MM.1S (cell line): ENCODE data around the gene HSPE1.

Source experiments
- DNase-seq: peaks from one replicate; pipeline ENCODE4 v3.0.0-alpha.2; 2015
- H2AFZ ChIP-seq: fragments of 300-600 bp; sonication (generic); 2 replicates; pipeline ENCODE4 v1.6.0; 2016; ENCODE audit warnings: antibody characterized with exemption, low read length
- H3F3A ChIP-seq: fragments of 300-600 bp; sonication (generic); 2 replicates; pipeline ENCODE4 v1.6.1; 2016; ENCODE audit warnings: mild to moderate bottlenecking, antibody characterized with exemption, low read length, moderate library complexity, mixed read lengths; ENCODE audit not compliant: insufficient read depth
- H3K27ac ChIP-seq: fragments of 300-600 bp; sonication (generic); 2 replicates; pipeline ENCODE4 v1.5.1; 2016; ENCODE audit warnings: mild to moderate bottlenecking, low read length
- H3K27me3 ChIP-seq: fragments of 300-600 bp; sonication (generic); replicated peaks from 2 replicates; pipeline ENCODE4 v1.6.0; 2016; ENCODE audit warnings: low read length; ENCODE audit not compliant: insufficient read depth
- H3K36me3 ChIP-seq: fragments of 300-600 bp; sonication (generic); replicated peaks from 2 replicates; pipeline ENCODE4 v1.6.1; 2016; ENCODE audit warnings: mild to moderate bottlenecking, low read length, mixed read lengths; ENCODE audit not compliant: insufficient read depth
- H3K4me1 ChIP-seq: fragments of 300-600 bp; sonication (generic); 2 replicates; pipeline ENCODE4 v1.6.1; 2016; ENCODE audit warnings: low read length, mixed read lengths
- H3K4me2 ChIP-seq: fragments of 300-600 bp; sonication (generic); 2 replicates; pipeline ENCODE4 v1.6.0; 2016; ENCODE audit warnings: low read depth, low read length
- H3K4me3 ChIP-seq: fragments of 300-600 bp; sonication (generic); 2 replicates; pipeline ENCODE4 v1.5.1; 2016; ENCODE audit warnings: low read length, mixed read lengths
- H3K79me2 ChIP-seq: fragments of 300-600 bp; sonication (generic); 2 replicates; pipeline ENCODE4 v1.6.1; 2016; ENCODE audit warnings: mixed run types, low read length, mixed read lengths
- H3K9ac ChIP-seq: fragments of 300-600 bp; sonication (generic); 2 replicates; pipeline ENCODE4 v1.6.1; 2016; ENCODE audit warnings: low read length, mixed read lengths
- H3K9me2 ChIP-seq: fragments of 300-600 bp; sonication (generic); replicated peaks from 2 replicates; pipeline ENCODE4 v1.6.1; 2016; ENCODE audit warnings: mild to moderate bottlenecking, low read length, mixed read lengths; ENCODE audit not compliant: insufficient read depth
- H3K9me3 ChIP-seq: fragments of 300-600 bp; sonication (generic); replicated peaks from 2 replicates; pipeline ENCODE4 v1.6.1; 2016; ENCODE audit warnings: mild to moderate bottlenecking, low read length, mixed read lengths; ENCODE audit not compliant: insufficient read depth
- H4K20me1 ChIP-seq: fragments of 300-600 bp; sonication (generic); 2 replicates; pipeline ENCODE4 v1.6.1; 2016; ENCODE audit warnings: mild to moderate bottlenecking, low read length, moderate library complexity, mixed read lengths; ENCODE audit not compliant: insufficient read depth
- CTCF ChIP-seq: fragments of 300-600 bp; sonication (generic); IDR thresholded peaks from 2 replicates; pipeline ENCODE4 v1.5.1; 2016; ENCODE audit warnings: antibody characterized with exemption, low read length, mixed read lengths
- EZH2 ChIP-seq: fragments of 300-600 bp; sonication (generic); optimal IDR thresholded peaks from 2 replicates; pipeline ENCODE3; 2017; ENCODE audit warnings: low read depth, mild to moderate bottlenecking, antibody characterized with exemption, low read length, mixed read lengths
- EZH2phosphoT487 ChIP-seq: fragments of 300-600 bp; sonication (generic); IDR thresholded peaks from 2 replicates; pipeline ENCODE4 v1.6.1; 2018; ENCODE audit warnings: antibody characterized with exemption, low read length

HSPE1 gene

GRCh38 chr2:197452754-197453122 is 47.4 kb upstream of the HSPE1 start:
- H3K4me3 ChIP-seq = peak overlapping the region; percentile 80
- peaks cover 11% of the 10 kb centered on the region; the same call in 1 of the 2 replicates for H3K4me1 ChIP-seq
- no peaks in the 10 kb centered on the region for H4K20me1 ChIP-seq
- H3K4me2 ChIP-seq = peak overlapping the region; percentile 89
- H3K36me3 ChIP-seq = no peaks in the 10 kb centered on the region
- peak overlapping the region; percentile 69 for H3K9ac ChIP-seq
- H3K79me2 ChIP-seq = peaks cover 39% of the 10 kb centered on the region
- no peaks in the 10 kb centered on the region for H3K27me3 ChIP-seq
- no peak for TF ChIP-seq EZH2
- TF ChIP-seq EZH2phosphoT487 = no peak
- no peak for TF ChIP-seq CTCF
- no peak for DNase-seq
- 0 out of 2 replicates have a peak, but pooled peaks cover 12% of the 10 kb centered on the region for H3F3A ChIP-seq
- H3K9me2 ChIP-seq = no peaks in the 10 kb centered on the region
- H2AFZ ChIP-seq = peak overlapping the region; percentile 75
- peak overlapping the region; percentile 52 for H3K27ac ChIP-seq
- H3K9me3 ChIP-seq = no peaks in the 10 kb centered on the region

- Histone ChIP-seq H3K36me3 (no peaks in the 10 kb centered on the region), H3F3A (0 out of 2 replicates have a peak, but pooled peaks cover 12% of the 10 kb centered on the region), H3K79me2 (peaks cover 45% of the 10 kb centered on the region), H3K4me1 (peaks cover 11% of the 10 kb centered on the region; the same call in 1 of the 2 replicates), H3K27ac (peak within 1 kb of the TSS; percentile 87), H3K9me3 (no peaks in the 10 kb centered on the region), H3K9me2 (no peaks in the 10 kb centered on the region), H3K4me3 (peak within 1 kb of the TSS; percentile 87), H3K9ac (peak within 1 kb of the TSS; percentile 93), H2AFZ (peak within 1 kb of the TSS; percentile 75), H4K20me1 (no peaks in the 10 kb centered on the region), H3K4me2 (peak within 1 kb of the TSS; percentile 89), H3K27me3 (no peaks in the 10 kb centered on the region)
- TF ChIP-seq CTCF (peak; percentile 21; the same call in 1 of the 2 replicates), EZH2phosphoT487 (no peak)
- DNase-seq = peak; percentile 99
Measured at GRCh38 chr2:197453123-197453913, 46.9 kb upstream of the HSPE1 start, which contains the start of gene COQ10B. TSS of gene COQ10B (plus strand) at chr2:197453552. CDS start at chr2:197453561, 9 bp downstream.

- Histone ChIP-seq H3K27me3 (no peaks in the 10 kb centered on the region), H3K79me2 (peaks cover 51% of the 10 kb centered on the region), H3K4me2 (peak overlapping the region; percentile 81), H3K4me1 (peaks cover 11% of the 10 kb centered on the region; the same call in 1 of the 2 replicates), H3K9me2 (no peaks in the 10 kb centered on the region), H3K36me3 (no peaks in the 10 kb centered on the region), H2AFZ (peak overlapping the region; percentile 66), H3K4me3 (peak overlapping the region; percentile 87), H3F3A (0 out of 2 replicates have a peak, but pooled peaks cover 12% of the 10 kb centered on the region), H3K27ac (peak overlapping the region; percentile 87), H4K20me1 (no peaks in the 10 kb centered on the region), H3K9ac (peak overlapping the region; percentile 93), H3K9me3 (no peaks in the 10 kb centered on the region)
- DNase-seq = peak; percentile 17
- TF ChIP-seq EZH2phosphoT487 (no peak), CTCF (no peak), EZH2 (no peak)
Measured at GRCh38 chr2:197453914-197454398, 46.2 kb upstream of the HSPE1 start.
